OCI-LY1 (cell line): ENCODE results near the gene PC.

ENCODE experiments used
- H2AFZ ChIP-seq: fragments of 200-600 bp; sonication (generic), shearing (Covaris generic); 2 replicates; pipeline ENCODE4 v1.6.0; 2014; ENCODE audit warnings: antibody characterized with exemption, mild to moderate bottlenecking, low read length
- H3F3A ChIP-seq: fragments of 200-600 bp; sonication (generic), shearing (Covaris generic); 2 replicates; pipeline ENCODE4 v1.6.0; 2014; ENCODE audit warnings: mild to moderate bottlenecking, antibody characterized with exemption, low read length, moderate library complexity; ENCODE audit not compliant: insufficient read depth
- H3K27ac ChIP-seq: fragments of 200-600 bp; sonication (generic); 2 replicates; pipeline ENCODE4 v1.5.1; 2014; ENCODE audit warnings: low read length, mixed run types, mild to moderate bottlenecking, low read depth; ENCODE audit not compliant: poor library complexity, severe bottlenecking
- H3K27me3 ChIP-seq: fragments of 200-600 bp; sonication (generic); 2 replicates; pipeline ENCODE4 v1.6.0; 2014; ENCODE audit warnings: antibody characterized with exemption, mild to moderate bottlenecking, low read length, moderate library complexity; ENCODE audit not compliant: insufficient read depth
- H3K36me3 ChIP-seq: fragments of 200-600 bp; sonication (generic); 2 replicates; pipeline ENCODE4 v1.6.1; 2014; ENCODE audit warnings: mild to moderate bottlenecking, antibody characterized with exemption, low read length, moderate library complexity, mixed read lengths; ENCODE audit not compliant: insufficient read depth
- H3K4me1 ChIP-seq: fragments of 200-600 bp; sonication (generic); 2 replicates; pipeline ENCODE4 v1.5.1; 2014; ENCODE audit warnings: mild to moderate bottlenecking, low read length, moderate library complexity; ENCODE audit not compliant: insufficient read depth, severe bottlenecking
- H3K4me2 ChIP-seq: fragments of 200-600 bp; sonication (generic), shearing (Covaris generic); 2 replicates; pipeline ENCODE4 v1.6.1; 2014; ENCODE audit warnings: low read length
- H3K4me3 ChIP-seq: fragments of 200-600 bp; sonication (generic); 2 replicates; pipeline ENCODE4 v1.5.1; 2014; ENCODE audit warnings: low read length, low read depth, mild to moderate bottlenecking, mixed read lengths; ENCODE audit not compliant: poor library complexity, severe bottlenecking
- H3K79me2 ChIP-seq: fragments of 200-600 bp; shearing (Covaris generic); 2 replicates; pipeline ENCODE4 v1.6.1; 2016; ENCODE audit warnings: mixed run types, low read length, mixed read lengths; ENCODE audit not compliant: insufficient read depth
- H3K9ac ChIP-seq: fragments of 200-600 bp; sonication (generic), shearing (Covaris generic); 2 replicates; pipeline ENCODE4 v1.6.1; 2014; ENCODE audit warnings: mild to moderate bottlenecking, low read length, mixed read lengths
- H3K9me2 ChIP-seq: fragments of 200-600 bp; sonication (generic), shearing (Covaris generic); 2 replicates; pipeline ENCODE4 v1.6.1; 2014; ENCODE audit warnings: low read depth, mild to moderate bottlenecking, low read length, mixed read lengths
- H3K9me3 ChIP-seq: fragments of 200-600 bp; shearing (Covaris generic); 2 replicates; pipeline ENCODE4 v1.6.1; 2014; ENCODE audit warnings: low read length, mixed read lengths
- H4K20me1 ChIP-seq: fragments of 200-600 bp; sonication (generic), shearing (Covaris generic); 2 replicates; pipeline ENCODE4 v1.6.0; 2016; ENCODE audit warnings: mild to moderate bottlenecking, low read length; ENCODE audit not compliant: insufficient read depth
- CTCF ChIP-seq: fragments of 200-600 bp; sonication (generic), shearing (Covaris generic); IDR thresholded peaks from 2 replicates; pipeline ENCODE4 v1.5.1; 2017; ENCODE audit warnings: mild to moderate bottlenecking, antibody characterized with exemption, low read length, moderate library complexity, mixed read lengths
- EZH2 ChIP-seq: fragments of 200-600 bp; sonication (generic), shearing (Covaris generic); IDR thresholded peaks from 2 replicates; pipeline ENCODE4 v1.8.0; 2017; ENCODE audit warnings: borderline replicate concordance, mixed run types, mild to moderate bottlenecking, antibody characterized with exemption, low read length, moderate library complexity, mixed read lengths

Gene PC

GRCh38 chr11:66978717-66979116, 20.5 kb upstream of the PC start:
- no peaks in the 10 kb centered on the region; the same call in 1 of the 2 replicates for H3K36me3 ChIP-seq

GRCh38 chr11:66978229-66978628, 20.0 kb upstream of the PC start:
- no peak overlapping the region for H2AFZ ChIP-seq
- no peaks in the 10 kb centered on the region; the same call in 1 of the 2 replicates for H3K36me3 ChIP-seq
- no peaks in the 10 kb centered on the region for H3K9me2 ChIP-seq
- H3K79me2 ChIP-seq = no peaks in the 10 kb centered on the region
- no peak overlapping the region for H3K9ac ChIP-seq
- H3K27me3 ChIP-seq = peaks cover 5% of the 10 kb centered on the region; the same call in 1 of the 2 replicates
- no peaks in the 10 kb centered on the region for H3F3A ChIP-seq
- peaks cover 4% of the 10 kb centered on the region; the same call in 1 of the 2 replicates for H3K9me3 ChIP-seq
- no peak overlapping the region for H3K27ac ChIP-seq
- H3K4me2 ChIP-seq = no peak overlapping the region
- no peak for TF ChIP-seq CTCF
- no peak for TF ChIP-seq EZH2
- H3K4me1 ChIP-seq = no peaks in the 10 kb centered on the region
- no peak overlapping the region for H3K4me3 ChIP-seq
- H4K20me1 ChIP-seq = no peaks in the 10 kb centered on the region

More at GRCh38 chr11:66978717-66979116, 20.5 kb upstream of the PC start:
- no peak overlapping the region for H3K9ac ChIP-seq
- H2AFZ ChIP-seq = no peak overlapping the region
- H4K20me1 ChIP-seq = no peaks in the 10 kb centered on the region
- H3K9me2 ChIP-seq = no peaks in the 10 kb centered on the region
- H3K4me3 ChIP-seq = no peak overlapping the region
- H3K9me3 ChIP-seq = peaks cover 4% of the 10 kb centered on the region; the same call in 1 of the 2 replicates
- peaks cover 10% of the 10 kb centered on the region; the same call in 1 of the 2 replicates for H3K27me3 ChIP-seq
- no peak for TF ChIP-seq EZH2
- no peak for TF ChIP-seq CTCF
- H3K4me2 ChIP-seq = no peak overlapping the region
- H3K79me2 ChIP-seq = no peaks in the 10 kb centered on the region
- H3K27ac ChIP-seq = no peak overlapping the region
- no peaks in the 10 kb centered on the region for H3F3A ChIP-seq
- no peaks in the 10 kb centered on the region for H3K4me1 ChIP-seq

- no peak overlapping the region for H3K4me3 ChIP-seq
- no peak overlapping the region for H2AFZ ChIP-seq
- no peaks in the 10 kb centered on the region for H3K9me2 ChIP-seq
- no peaks in the 10 kb centered on the region for H3F3A ChIP-seq
- no peak overlapping the region for H3K27ac ChIP-seq
- no peaks in the 10 kb centered on the region; the same call in 1 of the 2 replicates for H3K36me3 ChIP-seq
- no peaks in the 10 kb centered on the region for H3K79me2 ChIP-seq
- H3K9me3 ChIP-seq = peaks cover 4% of the 10 kb centered on the region; the same call in 1 of the 2 replicates
- no peaks in the 10 kb centered on the region for H4K20me1 ChIP-seq
- H3K4me1 ChIP-seq = no peaks in the 10 kb centered on the region
- no peaks in the 10 kb centered on the region; the same call in 1 of the 2 replicates for H3K27me3 ChIP-seq
- H3K4me2 ChIP-seq = no peak overlapping the region
- TF ChIP-seq CTCF (no peak), EZH2 (no peak)
- no peak overlapping the region for H3K9ac ChIP-seq
Measured at GRCh38 chr11:66976925-66977324, 18.7 kb upstream of the PC start.
